Stomach (tissue), 9 donors: ENCODE data around the gene SPTBN5. TPM values are rescaled to one million over a fixed set of nuclear protein-coding genes. Genes with fewer than 3 reads are reported as not detected.

ENCODE experiments used
- DNase-seq, 2 donors: peaks; one replicate each; pipeline versions ENCODE4 v3.0.0 to v3.0.0-alpha.2; 2013 to 2019
- H3K27ac ChIP-seq, 5 donors: fragments of 200-600 bp in 4 of 5; sonication (generic) in 4 of 5; one replicate each; pipeline ENCODE4 v1.5.1; 2013 to 2019; ENCODE audit warnings: mild to moderate bottlenecking in 1 of 5, moderate library complexity in 1 of 5
- H3K27me3 ChIP-seq, 3 donors: fragments of 200-600 bp; sonication (generic); one replicate each; pipeline ENCODE4 v1.5.1; 2017 to 2019; ENCODE audit warnings: mixed run types in 1 of 3
- H3K36me3 ChIP-seq, 4 donors: fragments of 200-600 bp; sonication (generic); 1 replicate in 3 of 4; 2 replicates in 1 of 4; pipeline ENCODE4 v1.5.1; 2016 to 2019
- H3K4me1 ChIP-seq, 4 donors: fragments of 200-600 bp; sonication (generic); one replicate each; pipeline ENCODE4 v1.5.1; 2016 to 2019
- H3K4me3 ChIP-seq, 4 donors: fragments of 200-600 bp; sonication (generic) in 3 of 4; one replicate each; pipeline ENCODE4 v1.5.1; 2016 to 2019; ENCODE audit warnings: mild to moderate bottlenecking in 1 of 4
- H3K9me3 ChIP-seq, 4 donors: fragments of 200-600 bp; sonication (generic); one replicate each; pipeline ENCODE4 v1.5.1; 2016 to 2019
- CTCF ChIP-seq, 7 experiments: fragments of 450-650 bp in 4 of 7; fragments of 200-600 bp in 3 of 7; sonication (generic) in 3 of 7; IDR thresholded peaks; one replicate each; pipeline ENCODE4 v1.5.1; 2016 to 2019; ENCODE audit warnings: antibody characterized with exemption in 7 of 7, control low read depth in 2 of 7, mild to moderate bottlenecking in 1 of 7
- EP300 ChIP-seq: sonication (generic); formaldehyde crosslinking; IDR thresholded peaks from one replicate; pipeline ENCODE4 v1.6.1; 2017; ENCODE audit warnings: antibody characterized with exemption
- POLR2A ChIP-seq, 4 donors: fragments of 450-650 bp; IDR thresholded peaks; one replicate each; pipeline ENCODE4 v1.6.1; 2016; ENCODE audit warnings: antibody characterized with exemption in 4 of 4, control low read depth in 2 of 4, mild to moderate bottlenecking in 1 of 4, moderate library complexity in 1 of 4
- POLR2AphosphoS5 ChIP-seq, 3 donors: sonication (generic); formaldehyde crosslinking; IDR thresholded peaks; one replicate each; pipeline ENCODE4 v1.6.1; 2016; ENCODE audit warnings: antibody characterized with exemption in 3 of 3
- WGBS, 5 donors: extraction: QIAGEN DNeasy Blood & Tissue Kit in 3 of 5; methylation state at CpG; one replicate each; pipeline versions ENCODE4 v1.1.5 to v1.1.7; 2013 to 2018; 5-methylcytosine and 5-hydroxymethylcytosine counted together
- intact Hi-C: fragments of 100-400 bp; cut with DNase I; formaldehyde crosslinking; loops from one replicate; pipeline ENCODE4 v1.15.1; 2023; ENCODE audit warnings: low total_unique reads
- polyA plus RNA-seq, 3 donors: library from polyadenylated mRNA; stranded (reverse); fragments of 200-250 nt; gene quantifications; one replicate each; pipeline ENCODE4 v1.2.3, GENCODE V29; 2013
- total RNA-seq, 5 donors: library from RNA; depleted of rRNA; stranded (reverse); fragments of >200 nt; gene quantifications; one replicate each; pipeline versions ENCODE4 v1.1.0 to v1.2.3, GENCODE V29; 2014 to 2016
- donor health status: healthy with polysubstance abuse.
- donor health status: Bipolar disorder and iron deficiency.
- donor health status: healthy.

The SPTBN5 gene
- total and polyA plus RNA-seq, 8 donors: 0.29 to 4.9 (median 2.6) TPM; not detected in 1

GRCh38 chr15:41921167-41921566, 27.3 kb upstream of the SPTBN5 start:
- Histone ChIP-seq H3K4me3 (no peak overlapping the region), H3K9me3 (no peaks in the 10 kb centered on the region), H3K36me3 (peaks cover 9 to 22% (median 19%) of the 10 kb centered on the region in 4 donors), H3K4me1 (peaks cover 57 to 81% (median 69%) of the 10 kb centered on the region in 4 donors), H3K27ac (peak overlapping the region; percentile 52 to 76 (median 62)), H3K27me3 (no peaks in the 10 kb centered on the region)
- peak in 1 of 2 donors; percentile 69 for DNase-seq
- TF ChIP-seq EP300: no peak
- peak in 1 of 3 donors; percentile 27 for TF ChIP-seq POLR2AphosphoS5 (IDR thresholded peaks at IDR 0.05)
- intact Hi-C loops: no loop called here
- WGBS, 5 donors: 41 to 55% (median 44%) methylated on average over 9 of the region's 9 CpGs

GRCh38 chr15:41919954-41920538, 26.2 kb upstream of the SPTBN5 start:
- peak; percentile 64 to 67 for DNase-seq
- Histone ChIP-seq H3K4me1 (peaks cover 51 to 80% (median 66%) of the 10 kb centered on the region in 4 donors), H3K27ac (peak overlapping the region; percentile 61 to 76 (median 63)), H3K27me3 (no peaks in the 10 kb centered on the region), H3K36me3 (peaks cover 9 to 22% (median 19%) of the 10 kb centered on the region in 4 donors), H3K4me3 (no peak overlapping the region), H3K9me3 (no peaks in the 10 kb centered on the region)
- TF ChIP-seq POLR2AphosphoS5 (IDR thresholded peaks at IDR 0.05) (peak in 2 of 3 donors; percentile 55 to 56), POLR2A (IDR thresholded peaks at IDR 0.05) (no peak)
- 18 to 49% (median 27%) methylated on average over 3 of the region's 3 CpGs for WGBS, 5 donors
- intact Hi-C loops: no loop called here

GRCh38 chr15:41919201-41919820, 25.5 kb upstream of the SPTBN5 start:
- no peak for DNase-seq
- Histone ChIP-seq H3K27ac (peak overlapping the region; percentile 61 to 76 (median 63)), H3K4me1 (peaks cover 51 to 82% (median 63%) of the 10 kb centered on the region in 4 donors)

GRCh38 chr15:41918506-41919126, 24.8 kb upstream of the SPTBN5 start:
- peak overlapping the region in 3 of 5 donors; percentile 61 to 77 (median 76) for H3K27ac ChIP-seq
- no peaks in the 10 kb centered on the region for H3K9me3 ChIP-seq
- H3K4me3 ChIP-seq: no peak overlapping the region
- TF ChIP-seq POLR2AphosphoS5 (IDR thresholded peaks at IDR 0.05) (no peak), CTCF (IDR thresholded peaks at IDR 0.05) (no peak), EP300 (no peak)
- intact Hi-C loops: no loop called here
- peaks cover 51 to 86% (median 66%) of the 10 kb centered on the region in 4 donors for H3K4me1 ChIP-seq
- peaks cover 8 to 23% (median 16%) of the 10 kb centered on the region in 4 donors for H3K36me3 ChIP-seq
- DNase-seq: no peak
- 86 to 100% (median 94%) methylated on average over 5 to 8 of the region's 8 CpGs for WGBS, 5 donors
- no peaks in the 10 kb centered on the region for H3K27me3 ChIP-seq

More at GRCh38 chr15:41919201-41919820, 25.5 kb upstream of the SPTBN5 start:
- intact Hi-C loops: no loop called here
- TF ChIP-seq POLR2A (IDR thresholded peaks at IDR 0.05) (no peak), EP300 (no peak), CTCF (IDR thresholded peaks at IDR 0.05) (no peak), POLR2AphosphoS5 (IDR thresholded peaks at IDR 0.05) (no peak)
- 82 to 86% (median 85%) methylated on average over 22 to 30 of the region's 30 CpGs for WGBS, 5 donors
- Histone ChIP-seq H3K4me3 (no peak overlapping the region), H3K9me3 (no peaks in the 10 kb centered on the region), H3K36me3 (peaks cover 9 to 20% (median 14%) of the 10 kb centered on the region in 4 donors), H3K27me3 (no peaks in the 10 kb centered on the region)

GRCh38 chr15:41917767-41918430, 24.0 kb upstream of the SPTBN5 start:
- peak in 2 of 3 donors; percentile 23 to 86 for TF ChIP-seq POLR2AphosphoS5 (IDR thresholded peaks at IDR 0.05)
- TF ChIP-seq EP300: no peak
- TF ChIP-seq CTCF (IDR thresholded peaks at IDR 0.05): no peak
- no peak for TF ChIP-seq POLR2A (IDR thresholded peaks at IDR 0.05)
- Histone ChIP-seq H3K4me3 (no peak overlapping the region), H3K36me3 (peaks cover 8 to 27% (median 17%) of the 10 kb centered on the region in 4 donors), H3K9me3 (no peaks in the 10 kb centered on the region), H3K27me3 (no peaks in the 10 kb centered on the region), H3K27ac (peak overlapping the region in 4 of 5 donors; percentile 61 to 77 (median 69)), H3K4me1 (peaks cover 51 to 87% (median 70%) of the 10 kb centered on the region in 4 donors)
- peak in 1 of 2 donors; percentile 56 for DNase-seq
- intact Hi-C loops: no loop called here
- 52 to 73% (median 66%) methylated on average over 10 of the region's 10 CpGs for WGBS, 5 donors
